ENCODE results near the gene LRRIQ4.

The LRRIQ4 gene

DNA sequence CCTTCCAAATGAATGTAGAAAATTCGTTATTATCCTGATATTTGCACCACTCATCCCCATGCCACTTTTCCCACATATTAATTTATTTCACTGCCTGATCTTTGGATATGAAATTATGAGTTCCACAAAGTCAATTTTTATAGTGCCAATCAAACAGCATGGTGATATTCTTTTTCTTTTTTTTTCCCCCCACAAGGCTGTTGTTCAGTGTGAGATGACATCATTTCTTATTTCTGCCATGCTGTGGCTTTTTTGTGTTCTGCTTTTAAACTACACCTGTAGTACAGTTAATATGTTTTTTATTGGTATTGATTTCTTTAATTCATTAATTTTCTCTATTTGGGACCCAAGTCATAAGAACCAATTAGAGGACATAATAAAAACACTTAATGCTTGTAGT is 24.9 kb upstream of the LRRIQ4 start:
- no peak for ATAC-seq
- TF ChIP-seq ESRRG (CRISPR knock-in tag; IDR thresholded peaks at IDR 0.05): no peak
- no peak for TF ChIP-seq ZFP30 (CRISPR knock-in tag; IDR thresholded peaks at IDR 0.05)
- TF ChIP-seq, protein P1, sequence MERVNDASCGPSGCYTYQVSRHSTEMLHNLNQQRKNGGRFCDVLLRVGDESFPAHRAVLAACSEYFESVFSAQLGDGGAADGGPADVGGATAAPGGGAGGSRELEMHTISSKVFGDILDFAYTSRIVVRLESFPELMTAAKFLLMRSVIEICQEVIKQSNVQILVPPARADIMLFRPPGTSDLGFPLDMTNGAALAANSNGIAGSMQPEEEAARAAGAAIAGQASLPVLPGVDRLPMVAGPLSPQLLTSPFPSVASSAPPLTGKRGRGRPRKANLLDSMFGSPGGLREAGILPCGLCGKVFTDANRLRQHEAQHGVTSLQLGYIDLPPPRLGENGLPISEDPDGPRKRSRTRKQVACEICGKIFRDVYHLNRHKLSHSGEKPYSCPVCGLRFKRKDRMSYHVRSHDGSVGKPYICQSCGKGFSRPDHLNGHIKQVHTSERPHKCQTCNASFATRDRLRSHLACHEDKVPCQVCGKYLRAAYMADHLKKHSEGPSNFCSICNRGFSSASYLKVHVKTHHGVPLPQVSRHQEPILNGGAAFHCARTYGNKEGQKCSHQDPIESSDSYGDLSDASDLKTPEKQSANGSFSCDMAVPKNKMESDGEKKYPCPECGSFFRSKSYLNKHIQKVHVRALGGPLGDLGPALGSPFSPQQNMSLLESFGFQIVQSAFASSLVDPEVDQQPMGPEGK (CRISPR knock-in tag; IDR thresholded peaks at IDR 0.05; ENCODE audit: borderline replicate concordance): no peak
- TF ChIP-seq, protein P2, sequence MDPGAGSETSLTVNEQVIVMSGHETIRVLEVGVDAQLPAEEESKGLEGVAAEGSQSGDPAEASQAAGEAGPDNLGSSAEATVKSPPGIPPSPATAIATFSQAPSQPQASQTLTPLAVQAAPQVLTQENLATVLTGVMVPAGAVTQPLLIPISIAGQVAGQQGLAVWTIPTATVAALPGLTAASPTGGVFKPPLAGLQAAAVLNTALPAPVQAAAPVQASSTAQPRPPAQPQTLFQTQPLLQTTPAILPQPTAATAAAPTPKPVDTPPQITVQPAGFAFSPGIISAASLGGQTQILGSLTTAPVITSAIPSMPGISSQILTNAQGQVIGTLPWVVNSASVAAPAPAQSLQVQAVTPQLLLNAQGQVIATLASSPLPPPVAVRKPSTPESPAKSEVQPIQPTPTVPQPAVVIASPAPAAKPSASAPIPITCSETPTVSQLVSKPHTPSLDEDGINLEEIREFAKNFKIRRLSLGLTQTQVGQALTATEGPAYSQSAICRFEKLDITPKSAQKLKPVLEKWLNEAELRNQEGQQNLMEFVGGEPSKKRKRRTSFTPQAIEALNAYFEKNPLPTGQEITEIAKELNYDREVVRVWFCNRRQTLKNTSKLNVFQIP (CRISPR knock-in tag; IDR thresholded peaks at IDR 0.05; ENCODE audit: borderline replicate concordance, low read depth): no peak
- no peak for TF ChIP-seq ZC3H10 (CRISPR knock-in tag; IDR thresholded peaks at IDR 0.05)
- TF ChIP-seq, protein P3, sequence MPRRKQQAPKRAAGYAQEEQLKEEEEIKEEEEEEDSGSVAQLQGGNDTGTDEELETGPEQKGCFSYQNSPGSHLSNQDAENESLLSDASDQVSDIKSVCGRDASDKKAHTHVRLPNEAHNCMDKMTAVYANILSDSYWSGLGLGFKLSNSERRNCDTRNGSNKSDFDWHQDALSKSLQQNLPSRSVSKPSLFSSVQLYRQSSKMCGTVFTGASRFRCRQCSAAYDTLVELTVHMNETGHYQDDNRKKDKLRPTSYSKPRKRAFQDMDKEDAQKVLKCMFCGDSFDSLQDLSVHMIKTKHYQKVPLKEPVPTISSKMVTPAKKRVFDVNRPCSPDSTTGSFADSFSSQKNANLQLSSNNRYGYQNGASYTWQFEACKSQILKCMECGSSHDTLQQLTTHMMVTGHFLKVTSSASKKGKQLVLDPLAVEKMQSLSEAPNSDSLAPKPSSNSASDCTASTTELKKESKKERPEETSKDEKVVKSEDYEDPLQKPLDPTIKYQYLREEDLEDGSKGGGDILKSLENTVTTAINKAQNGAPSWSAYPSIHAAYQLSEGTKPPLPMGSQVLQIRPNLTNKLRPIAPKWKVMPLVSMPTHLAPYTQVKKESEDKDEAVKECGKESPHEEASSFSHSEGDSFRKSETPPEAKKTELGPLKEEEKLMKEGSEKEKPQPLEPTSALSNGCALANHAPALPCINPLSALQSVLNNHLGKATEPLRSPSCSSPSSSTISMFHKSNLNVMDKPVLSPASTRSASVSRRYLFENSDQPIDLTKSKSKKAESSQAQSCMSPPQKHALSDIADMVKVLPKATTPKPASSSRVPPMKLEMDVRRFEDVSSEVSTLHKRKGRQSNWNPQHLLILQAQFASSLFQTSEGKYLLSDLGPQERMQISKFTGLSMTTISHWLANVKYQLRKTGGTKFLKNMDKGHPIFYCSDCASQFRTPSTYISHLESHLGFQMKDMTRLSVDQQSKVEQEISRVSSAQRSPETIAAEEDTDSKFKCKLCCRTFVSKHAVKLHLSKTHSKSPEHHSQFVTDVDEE (CRISPR knock-in tag; IDR thresholded peaks at IDR 0.05): no peak
- no peak for TF ChIP-seq ZNF8 (CRISPR knock-in tag; IDR thresholded peaks at IDR 0.05)
- no peak for TF ChIP-seq TCF4 (CRISPR knock-in tag; IDR thresholded peaks at IDR 0.05; ENCODE audit: borderline replicate concordance)
- TF ChIP-seq, protein P4, sequence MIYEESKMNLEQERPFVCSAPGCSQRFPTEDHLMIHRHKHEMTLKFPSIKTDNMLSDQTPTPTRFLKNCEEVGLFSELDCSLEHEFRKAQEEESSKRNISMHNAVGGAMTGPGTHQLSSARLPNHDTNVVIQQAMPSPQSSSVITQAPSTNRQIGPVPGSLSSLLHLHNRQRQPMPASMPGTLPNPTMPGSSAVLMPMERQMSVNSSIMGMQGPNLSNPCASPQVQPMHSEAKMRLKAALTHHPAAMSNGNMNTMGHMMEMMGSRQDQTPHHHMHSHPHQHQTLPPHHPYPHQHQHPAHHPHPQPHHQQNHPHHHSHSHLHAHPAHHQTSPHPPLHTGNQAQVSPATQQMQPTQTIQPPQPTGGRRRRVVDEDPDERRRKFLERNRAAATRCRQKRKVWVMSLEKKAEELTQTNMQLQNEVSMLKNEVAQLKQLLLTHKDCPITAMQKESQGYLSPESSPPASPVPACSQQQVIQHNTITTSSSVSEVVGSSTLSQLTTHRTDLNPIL (CRISPR knock-in tag; IDR thresholded peaks at IDR 0.05; ENCODE audit: low read depth): no peak
- no peak for TF ChIP-seq RARB (CRISPR knock-in tag; IDR thresholded peaks at IDR 0.05)

DNA sequence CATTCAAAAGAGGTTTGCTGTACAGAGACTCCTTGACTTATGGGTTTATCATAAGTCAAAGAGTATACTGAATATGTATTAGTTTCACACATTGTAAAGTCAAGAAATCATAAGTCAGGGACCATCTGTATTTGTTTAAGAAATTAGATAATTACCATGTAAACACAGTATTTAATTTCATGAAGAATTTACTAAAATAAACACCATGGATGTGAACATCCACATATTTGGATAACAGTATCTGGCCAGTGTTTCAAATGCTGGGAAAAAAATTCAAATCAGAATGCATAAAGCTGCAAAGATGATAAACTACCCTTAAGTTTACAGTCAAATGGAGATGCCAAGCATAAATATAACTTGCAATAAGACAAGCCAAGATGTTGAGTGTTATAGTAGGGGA is 22.5 kb upstream of the LRRIQ4 start:
- TF ChIP-seq SNAI2 (CRISPR knock-in tag; IDR thresholded peaks at IDR 0.05): no peak
- no peak for TF ChIP-seq RARB (CRISPR knock-in tag; IDR thresholded peaks at IDR 0.05)
- TF ChIP-seq ZNF565 (CRISPR knock-in tag; conservative IDR thresholded peaks at IDR 0.05; ENCODE audit: low read depth): no peak
- TF ChIP-seq, protein P2 (CRISPR knock-in tag; IDR thresholded peaks at IDR 0.05; ENCODE audit: borderline replicate concordance, low read depth): no peak
- TF ChIP-seq, protein P3 (CRISPR knock-in tag; IDR thresholded peaks at IDR 0.05): no peak
- no peak for TF ChIP-seq GLIS3 (CRISPR knock-in tag; IDR thresholded peaks at IDR 0.05)
- TF ChIP-seq ESRRG (CRISPR knock-in tag; IDR thresholded peaks at IDR 0.05): no peak
- no peak for TF ChIP-seq CSDC2 (CRISPR knock-in tag; IDR thresholded peaks at IDR 0.05)
- TF ChIP-seq ZC3H10 (CRISPR knock-in tag; IDR thresholded peaks at IDR 0.05): no peak
- no peak for TF ChIP-seq OSR1 (CRISPR knock-in tag; IDR thresholded peaks at IDR 0.05)
- no peak for TF ChIP-seq PPARA (CRISPR knock-in tag; IDR thresholded peaks at IDR 0.05; ENCODE audit: borderline replicate concordance)
- TF ChIP-seq ARNTL (CRISPR knock-in tag; IDR thresholded peaks at IDR 0.05; ENCODE audit: borderline replicate concordance, low read depth): no peak
- TF ChIP-seq ISL1 (CRISPR knock-in tag; IDR thresholded peaks at IDR 0.05): no peak
- no peak for TF ChIP-seq BACH2 (CRISPR knock-in tag; IDR thresholded peaks at IDR 0.05; ENCODE audit: borderline replicate concordance)
- TF ChIP-seq TCF4 (CRISPR knock-in tag; IDR thresholded peaks at IDR 0.05; ENCODE audit: borderline replicate concordance): no peak
- no peak for TF ChIP-seq ZFP3 (CRISPR knock-in tag; IDR thresholded peaks at IDR 0.05)
- TF ChIP-seq, protein P5, sequence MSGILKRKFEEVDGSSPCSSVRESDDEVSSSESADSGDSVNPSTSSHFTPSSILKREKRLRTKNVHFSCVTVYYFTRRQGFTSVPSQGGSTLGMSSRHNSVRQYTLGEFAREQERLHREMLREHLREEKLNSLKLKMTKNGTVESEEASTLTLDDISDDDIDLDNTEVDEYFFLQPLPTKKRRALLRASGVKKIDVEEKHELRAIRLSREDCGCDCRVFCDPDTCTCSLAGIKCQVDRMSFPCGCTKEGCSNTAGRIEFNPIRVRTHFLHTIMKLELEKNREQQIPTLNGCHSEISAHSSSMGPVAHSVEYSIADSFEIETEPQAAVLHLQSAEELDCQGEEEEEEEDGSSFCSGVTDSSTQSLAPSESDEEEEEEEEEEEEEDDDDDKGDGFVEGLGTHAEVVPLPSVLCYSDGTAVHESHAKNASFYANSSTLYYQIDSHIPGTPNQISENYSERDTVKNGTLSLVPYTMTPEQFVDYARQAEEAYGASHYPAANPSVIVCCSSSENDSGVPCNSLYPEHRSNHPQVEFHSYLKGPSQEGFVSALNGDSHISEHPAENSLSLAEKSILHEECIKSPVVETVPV (CRISPR knock-in tag; IDR thresholded peaks at IDR 0.05): no peak
- TF ChIP-seq, protein P1 (CRISPR knock-in tag; IDR thresholded peaks at IDR 0.05; ENCODE audit: borderline replicate concordance): no peak
- no peak for TF ChIP-seq TOX (CRISPR knock-in tag; IDR thresholded peaks at IDR 0.05; ENCODE audit: borderline replicate concordance)
- no peak for ATAC-seq
